HEK293 (cell line): ENCODE measurements around the gene CRY2.
"Not testable (repeated sequence)": the region's sequence is repeated elsewhere in the genome, so short reads cannot be mapped to it uniquely, and the experiment has no call there.

Experiments
- CTCF ChIA-PET: fragments of 350-600 bp; formaldehyde crosslinking; extraction: SDS; loops from one replicate; lab custom pipeline; 2021; ENCODE audit warnings: antibody characterized with exemption; lab: Yijun Ruan, JAX
- POLR2A ChIA-PET: fragments of 300-600 bp; formaldehyde crosslinking; extraction: SDS; loops from one replicate; lab custom pipeline; 2020; ENCODE audit warnings: antibody characterized with exemption, inconsistent platforms; lab: Yijun Ruan, JAX
- H3K27ac ChIP-seq: fragments of 200-500 bp; sonication (Bioruptor generic); 2 replicates; pipeline ENCODE4 v1.5.1; 2014; ENCODE audit warnings: low read depth, low read length, control low read depth, inconsistent platforms; ENCODE audit errors: extremely low read depth
- H3K36me3 ChIP-seq, 2 experiments: fragments of 200-500 bp in 1 of 2; sonication (Bioruptor generic) in 1 of 2; 1 replicate in 1 of 2; 2 replicates in 1 of 2; pipeline ENCODE4 v1.5.1; 2014 to 2017; ENCODE audit warnings: inconsistent platforms in 2 of 2, low read length in 2 of 2; ENCODE audit not compliant: control insufficient read depth in 2 of 2, insufficient read depth in 1 of 2
- H3K4me1 ChIP-seq: fragments of 200-500 bp; sonication (Bioruptor generic); 2 replicates; pipeline ENCODE4 v1.5.1; 2014; ENCODE audit warnings: mild to moderate bottlenecking, low read length, inconsistent platforms; ENCODE audit not compliant: control insufficient read depth, insufficient read depth
- H3K4me3 ChIP-seq: 2 replicates; pipeline ENCODE4 v1.5.1; 2011; ENCODE audit warnings: low read depth, mild to moderate bottlenecking, control low read depth, low read length, moderate library complexity
- H3K9me3 ChIP-seq: fragments of 200-500 bp; sonication (Bioruptor generic); 2 replicates; pipeline ENCODE4 v1.5.1; 2014; ENCODE audit warnings: low read depth, low read length, inconsistent platforms; ENCODE audit not compliant: control insufficient read depth, insufficient read depth
- GLIS1 ChIP-seq: fragments of 450-650 bp; formaldehyde crosslinking; IDR thresholded peaks from 2 replicates; pipeline ENCODE4 v1.5.1; 2016; ENCODE audit warnings: missing biosample characterization, missing genetic modification characterization
- OSR2 ChIP-seq: fragments of 450-650 bp; formaldehyde crosslinking; IDR thresholded peaks from 2 replicates; pipeline ENCODE4 v1.5.1; 2016; ENCODE audit warnings: missing biosample characterization, missing genetic modification characterization
- PBX3 ChIP-seq: sonication (generic); formaldehyde crosslinking; IDR thresholded peaks from 2 replicates; pipeline ENCODE4 v1.8.1; 2022; ENCODE audit warnings: mild to moderate bottlenecking, moderate library complexity, missing genetic modification reagents
- PRDM10 ChIP-seq: fragments of 450-650 bp; formaldehyde crosslinking; IDR thresholded peaks from 2 replicates; pipeline ENCODE4 v1.5.1; 2016; ENCODE audit warnings: missing biosample characterization, missing genetic modification characterization
- SP2 ChIP-seq: fragments of 450-650 bp; formaldehyde crosslinking; IDR thresholded peaks from 2 replicates; pipeline ENCODE4 v1.5.1; 2016; ENCODE audit warnings: missing biosample characterization, missing genetic modification characterization
- TCF7L2 ChIP-seq: IDR thresholded peaks from 2 replicates; pipeline ENCODE4 v1.6.1; 2011; ENCODE audit warnings: low read depth, mild to moderate bottlenecking, inconsistent platforms, low read length, moderate library complexity, borderline replicate concordance
- ZBTB48 ChIP-seq: fragments of 450-650 bp; formaldehyde crosslinking; IDR thresholded peaks from 2 replicates; pipeline ENCODE4 v1.5.1; 2016; ENCODE audit warnings: missing biosample characterization, missing genetic modification characterization
- ZNF10 ChIP-seq: fragments of 450-650 bp; formaldehyde crosslinking; IDR thresholded peaks from 2 replicates; pipeline ENCODE4 v1.5.1; 2017; ENCODE audit warnings: missing biosample characterization, missing genetic modification characterization
- ZNF146 ChIP-seq: fragments of 450-650 bp; formaldehyde crosslinking; IDR thresholded peaks from 2 replicates; pipeline ENCODE4 v1.5.1; 2016; ENCODE audit warnings: missing biosample characterization, missing genetic modification characterization
- ZNF169 ChIP-seq: fragments of 450-650 bp; formaldehyde crosslinking; IDR thresholded peaks from 2 replicates; pipeline ENCODE4 v1.5.1; 2016; ENCODE audit warnings: missing biosample characterization, missing genetic modification characterization
- ZNF223 ChIP-seq: fragments of 450-650 bp; formaldehyde crosslinking; IDR thresholded peaks from 2 replicates; pipeline ENCODE4 v1.5.1; 2016; ENCODE audit warnings: missing biosample characterization, missing genetic modification characterization
- ZNF394 ChIP-seq: fragments of 450-650 bp; formaldehyde crosslinking; IDR thresholded peaks from 2 replicates; pipeline ENCODE4 v1.5.1; 2016; ENCODE audit warnings: missing biosample characterization, missing genetic modification characterization, mild to moderate bottlenecking, moderate library complexity, borderline replicate concordance
- ZNF398 ChIP-seq: fragments of 450-650 bp; formaldehyde crosslinking; IDR thresholded peaks from 2 replicates; pipeline ENCODE4 v1.5.1; 2017; ENCODE audit warnings: missing biosample characterization, missing genetic modification characterization
- ZNF560 ChIP-seq: fragments of 450-650 bp; formaldehyde crosslinking; IDR thresholded peaks from 2 replicates; pipeline ENCODE4 v1.5.1; 2017; ENCODE audit warnings: missing biosample characterization, missing genetic modification characterization, borderline replicate concordance
- ZNF600 ChIP-seq: fragments of 450-650 bp; formaldehyde crosslinking; IDR thresholded peaks from 2 replicates; pipeline ENCODE4 v1.5.1; 2016; ENCODE audit warnings: missing biosample characterization, missing genetic modification characterization
- ZNF76 ChIP-seq: fragments of 450-650 bp; formaldehyde crosslinking; IDR thresholded peaks from 2 replicates; pipeline ENCODE4; 2016; ENCODE audit warnings: low read depth, missing biosample characterization, missing genetic modification characterization, borderline replicate concordance
- ZSCAN30 ChIP-seq: fragments of 450-650 bp; IDR thresholded peaks from 2 replicates; pipeline ENCODE4 v1.5.1; 2018; ENCODE audit warnings: missing biosample characterization, mild to moderate bottlenecking, missing genetic modification characterization, moderate library complexity
- ZSCAN5A ChIP-seq: fragments of 450-650 bp; formaldehyde crosslinking; IDR thresholded peaks from 2 replicates; pipeline ENCODE4 v1.5.1; 2016; ENCODE audit warnings: missing biosample characterization, missing genetic modification characterization
- TF ChIP-seq, protein P1 (sequence below): fragments of 450-650 bp; formaldehyde crosslinking; optimal IDR thresholded peaks from 2 replicates; pipeline ENCODE3; 2016; ENCODE audit warnings: missing biosample characterization, mild to moderate bottlenecking, missing genetic modification characterization
- TF ChIP-seq, protein P2 (sequence below): fragments of 450-650 bp; formaldehyde crosslinking; IDR thresholded peaks from 2 replicates; pipeline ENCODE4 v1.5.1; 2016; ENCODE audit warnings: missing biosample characterization, missing genetic modification characterization

Gene CRY2

GRCh38 chr11:45900175-45900800 lies 53.0 kb downstream of the CRY2 start:
- not testable (repeated sequence) for H3K9me3 ChIP-seq, H3K4me1 ChIP-seq, H3K27ac ChIP-seq
- Histone ChIP-seq H3K4me3 (peak overlapping the region; percentile 63), H3K36me3 (peaks cover 0 to 29% of the 10 kb centered on the region in 2 experiments; a peak in 1 of 3 replicates)
- ChIA-PET POLR2A (interaction anchor here (1.6 kb wide), 1 partner anchor 18 kb away, joined by 8 read pairs; the partner anchor contains the start of gene PEX16), CTCF (interaction anchor here (0.6 to 1.2 kb wide), 2 partner anchors 27 to 112 kb away, joined by 3 to 4 read pairs; no protein-coding TSS in a partner anchor)
- TF ChIP-seq PRDM10 (tag by site-specific recombination) (peak; percentile 78), SP2 (tag by site-specific recombination) (0 out of 2 replicates have a peak, but pooled peaks have one; percentile 5), PBX3 (CRISPR knock-in tag) (0 out of 2 replicates have a peak, but pooled peaks have one; percentile 13), ZSCAN30 (tag by site-specific recombination) (peak; percentile 3; the same call in 1 of the 2 replicates)
- TF ChIP-seq, protein P1, sequence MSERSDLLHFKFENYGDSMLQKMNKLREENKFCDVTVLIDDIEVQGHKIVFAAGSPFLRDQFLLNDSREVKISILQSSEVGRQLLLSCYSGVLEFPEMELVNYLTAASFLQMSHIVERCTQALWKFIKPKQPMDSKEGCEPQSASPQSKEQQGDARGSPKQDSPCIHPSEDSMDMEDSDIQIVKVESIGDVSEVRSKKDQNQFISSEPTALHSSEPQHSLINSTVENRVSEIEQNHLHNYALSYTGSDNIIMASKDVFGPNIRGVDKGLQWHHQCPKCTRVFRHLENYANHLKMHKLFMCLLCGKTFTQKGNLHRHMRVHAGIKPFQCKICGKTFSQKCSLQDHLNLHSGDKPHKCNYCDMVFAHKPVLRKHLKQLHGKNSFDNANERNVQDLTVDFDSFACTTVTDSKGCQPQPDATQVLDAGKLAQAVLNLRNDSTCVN (tag by site-specific recombination) = peak; percentile 18

DNA sequence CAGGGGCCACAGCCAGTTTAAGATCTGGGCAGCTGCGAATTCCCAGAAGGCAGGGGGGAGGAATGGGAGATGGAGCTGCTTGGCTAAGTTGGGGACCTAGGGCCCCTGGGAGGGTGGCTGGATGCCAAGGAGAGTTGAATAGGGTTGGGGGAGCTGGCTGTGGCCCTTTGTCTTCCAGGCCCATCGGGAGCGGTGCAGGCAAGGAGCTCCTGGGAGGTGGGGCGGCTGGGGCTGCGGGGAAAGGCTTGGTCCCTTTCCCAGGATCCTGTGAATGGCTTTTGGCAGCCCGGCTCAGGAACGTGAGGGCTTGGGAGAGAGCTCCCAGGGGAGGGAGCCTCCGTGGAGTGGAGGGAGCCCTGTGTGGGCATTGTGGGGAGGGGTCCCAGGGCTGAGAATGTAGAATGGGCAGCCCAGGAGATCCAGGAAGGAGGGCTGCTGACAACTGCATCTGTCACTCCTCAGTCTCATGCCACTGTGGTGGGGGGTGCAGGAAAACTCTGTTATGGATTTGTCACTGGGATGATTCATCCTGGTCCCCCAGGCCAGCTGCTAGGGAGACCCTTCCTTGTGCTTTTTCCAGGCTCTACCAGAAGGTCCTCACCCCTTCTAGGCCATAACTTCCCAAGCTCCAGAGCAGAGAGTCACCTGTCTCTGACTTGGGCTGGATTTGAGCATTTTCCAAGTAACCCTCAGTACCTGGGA lies 53.8 kb downstream of the CRY2 start:
- ChIA-PET POLR2A (interaction anchor here (1.6 kb wide), 1 partner anchor 17 kb away, joined by 8 read pairs; the partner anchor contains the start of gene PEX16), CTCF (interaction anchor here (0.6 to 1.2 kb wide), 3 partner anchors 27 to 111 kb away, joined by 3 to 4 read pairs (median 4); no protein-coding TSS in a partner anchor)
- Histone ChIP-seq H3K36me3 (peaks cover 0 to 29% of the 10 kb centered on the region in 2 experiments; a peak in 1 of 3 replicates), H3K27ac (no peak overlapping the region), H3K4me1 (peaks cover 4% of the 10 kb centered on the region; the same call in 1 of the 2 replicates), H3K4me3 (peak overlapping the region; percentile 63), H3K9me3 (no peaks in the 10 kb centered on the region)
- peak; percentile 30; the same call in 1 of the 2 replicates for TF ChIP-seq ZNF394 (tag by site-specific recombination)
- no peak for TF ChIP-seq ZNF146 (tag by site-specific recombination)
- TF ChIP-seq OSR2 = no peak
- TF ChIP-seq ZBTB48 (tag by site-specific recombination) = 0 out of 2 replicates have a peak, but pooled peaks have one; percentile 31
- TF ChIP-seq ZNF560 (tag by site-specific recombination) = no peak
- TF ChIP-seq ZSCAN5A (tag by site-specific recombination) = no peak
- TF ChIP-seq GLIS1 = peak; percentile 89
- no peak for TF ChIP-seq ZNF10 (tag by site-specific recombination)
- TF ChIP-seq ZNF169 = no peak
- TF ChIP-seq, protein P2, sequence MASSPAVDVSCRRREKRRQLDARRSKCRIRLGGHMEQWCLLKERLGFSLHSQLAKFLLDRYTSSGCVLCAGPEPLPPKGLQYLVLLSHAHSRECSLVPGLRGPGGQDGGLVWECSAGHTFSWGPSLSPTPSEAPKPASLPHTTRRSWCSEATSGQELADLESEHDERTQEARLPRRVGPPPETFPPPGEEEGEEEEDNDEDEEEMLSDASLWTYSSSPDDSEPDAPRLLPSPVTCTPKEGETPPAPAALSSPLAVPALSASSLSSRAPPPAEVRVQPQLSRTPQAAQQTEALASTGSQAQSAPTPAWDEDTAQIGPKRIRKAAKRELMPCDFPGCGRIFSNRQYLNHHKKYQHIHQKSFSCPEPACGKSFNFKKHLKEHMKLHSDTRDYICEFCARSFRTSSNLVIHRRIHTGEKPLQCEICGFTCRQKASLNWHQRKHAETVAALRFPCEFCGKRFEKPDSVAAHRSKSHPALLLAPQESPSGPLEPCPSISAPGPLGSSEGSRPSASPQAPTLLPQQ = no peak
- TF ChIP-seq ZNF398 (tag by site-specific recombination) = peak; percentile 52
- TF ChIP-seq ZNF600 = peak; percentile 38; the same call in 1 of the 2 replicates
- TF ChIP-seq ZNF76 (tag by site-specific recombination) = peak; percentile 41; the same call in 1 of the 2 replicates
- TF ChIP-seq ZNF223 (tag by site-specific recombination) = peak; percentile 43; the same call in 1 of the 2 replicates
- no peak for TF ChIP-seq TCF7L2
